ENCODE results near the gene ZNF275.

ZNF275 gene

GRCh38 chrX:153352858-153353257, 18.9 kb downstream of the ZNF275 start:
- no peak for DNase-seq
- intact Hi-C loops (cut with DNase I): no loop called here

- no peak for DNase-seq
- intact Hi-C loops (cut with DNase I): no loop called here
Measured at GRCh38 chrX:153353416-153353815, 19.5 kb downstream of the ZNF275 start.

DNA sequence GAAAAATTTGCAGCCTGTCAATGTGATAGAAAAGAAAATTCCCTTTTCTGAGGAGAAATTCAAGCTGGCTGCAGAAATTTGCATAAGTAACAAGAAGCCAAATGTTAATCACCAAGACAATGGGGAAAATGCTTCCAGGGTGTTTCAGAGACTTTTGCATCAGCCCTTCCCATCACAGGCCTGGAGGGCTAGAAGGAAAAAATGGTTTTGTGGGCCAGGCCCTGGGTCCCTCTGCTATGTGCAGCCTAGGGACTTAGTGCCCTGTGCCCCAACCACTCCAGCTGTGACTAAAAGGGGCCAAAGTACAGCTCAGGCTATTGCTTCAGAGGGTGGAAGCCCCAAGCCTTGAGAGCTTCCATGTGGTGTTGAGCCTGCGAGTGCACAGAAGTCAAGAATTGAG, 23.9 kb downstream of the ZNF275 start:
- intact Hi-C loops (cut with DNase I): no loop called here
- no peak for DNase-seq

DNA sequence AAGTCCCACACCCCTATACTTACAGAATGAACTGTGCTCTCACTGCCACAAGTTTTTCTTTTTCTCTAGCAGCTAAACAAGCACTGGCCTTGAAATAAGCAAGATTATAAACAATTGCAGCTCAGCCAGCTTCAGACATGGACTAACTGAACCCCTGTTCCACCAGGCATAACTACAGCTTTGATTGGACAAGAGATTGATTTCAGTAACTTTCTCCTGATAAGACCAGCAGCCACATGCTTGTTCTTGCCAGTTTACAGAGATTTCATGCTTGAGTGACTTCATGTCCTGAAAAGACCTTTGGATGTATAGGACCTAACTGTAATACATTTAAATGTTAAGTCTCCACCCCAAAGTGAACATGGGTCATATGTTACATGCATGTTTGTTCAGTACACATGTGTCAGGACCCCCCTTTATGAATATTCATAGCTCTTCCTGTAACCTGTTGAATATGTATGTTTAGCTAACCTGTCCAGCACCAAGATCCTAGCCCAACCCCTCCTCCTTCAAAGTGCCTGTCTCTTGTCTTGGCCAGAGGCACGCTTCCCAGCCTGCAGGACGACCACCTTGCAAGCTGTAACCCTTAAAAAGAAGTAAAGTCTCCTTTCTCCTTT, 27.9 kb downstream of the ZNF275 start:
- intact Hi-C loops (cut with DNase I): no loop called here
- no peak for DNase-seq

- no peak for DNase-seq
- intact Hi-C loops (cut with DNase I): no loop called here
Measured at GRCh38 chrX:153365670-153366069, 31.7 kb downstream of the ZNF275 start.

DNA sequence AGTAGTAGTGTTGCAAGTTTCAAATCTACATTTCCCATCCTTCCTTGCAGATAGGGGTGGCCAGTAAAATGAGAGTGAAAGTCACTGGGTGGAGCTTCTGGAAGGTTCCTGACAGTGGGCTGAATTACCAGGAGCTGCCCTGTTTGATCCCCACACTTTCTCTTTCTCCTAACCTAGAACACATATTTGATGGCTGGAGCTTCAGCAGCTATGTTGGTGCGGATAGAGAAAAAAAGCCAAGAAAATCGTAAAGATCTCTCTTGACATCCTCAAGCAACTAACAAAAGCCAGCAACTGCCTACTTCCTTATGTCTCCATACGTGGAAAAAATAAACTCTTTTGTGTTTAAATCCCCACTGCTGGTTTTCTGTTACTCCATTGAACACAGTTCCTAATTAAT, 32.2 kb downstream of the ZNF275 start:
- no peak for DNase-seq
- intact Hi-C loops (cut with DNase I): no loop called here

GRCh38 chrX:153366878-153367538, 33.1 kb downstream of the ZNF275 start:
- DNase-seq: no peak
- intact Hi-C loops (cut with DNase I): no loop called here

DNA sequence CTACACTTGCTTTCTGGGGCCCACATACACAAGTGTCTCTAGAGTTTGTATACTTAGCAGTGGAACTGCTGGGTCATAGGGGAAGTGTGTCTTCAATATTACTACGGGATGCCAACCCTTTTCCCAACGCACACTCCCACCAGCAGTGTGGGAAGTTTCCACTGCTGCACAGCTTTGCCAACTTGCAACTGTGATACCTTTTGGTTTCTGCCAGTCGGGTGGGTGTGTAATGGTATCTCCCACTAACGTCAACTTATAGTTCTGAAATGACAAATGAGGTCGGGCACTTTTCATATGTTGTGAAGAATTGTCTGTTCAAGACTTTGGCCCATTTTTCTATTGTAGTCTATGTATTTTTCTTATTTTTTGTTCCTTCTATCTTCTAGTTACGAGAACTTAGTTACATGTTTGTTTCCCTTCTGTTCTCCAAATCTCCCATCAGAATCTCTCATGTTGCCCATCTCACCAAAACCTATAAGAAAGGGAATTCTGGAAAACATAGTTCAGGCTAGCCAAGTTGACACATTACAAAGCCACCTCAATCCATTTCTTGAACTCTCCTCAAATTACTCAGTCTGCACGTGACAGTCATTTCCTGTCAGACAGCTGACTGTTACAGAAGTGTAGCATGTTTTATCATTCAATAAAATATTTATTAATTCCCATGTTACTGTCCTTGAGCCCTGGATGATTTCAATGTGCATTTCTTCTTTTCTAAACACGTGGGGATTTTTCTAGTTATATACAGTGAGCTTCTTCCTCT, 36.5 kb downstream of the ZNF275 start:
- intact Hi-C loops (cut with DNase I): no loop called here
- no peak for DNase-seq

DNA sequence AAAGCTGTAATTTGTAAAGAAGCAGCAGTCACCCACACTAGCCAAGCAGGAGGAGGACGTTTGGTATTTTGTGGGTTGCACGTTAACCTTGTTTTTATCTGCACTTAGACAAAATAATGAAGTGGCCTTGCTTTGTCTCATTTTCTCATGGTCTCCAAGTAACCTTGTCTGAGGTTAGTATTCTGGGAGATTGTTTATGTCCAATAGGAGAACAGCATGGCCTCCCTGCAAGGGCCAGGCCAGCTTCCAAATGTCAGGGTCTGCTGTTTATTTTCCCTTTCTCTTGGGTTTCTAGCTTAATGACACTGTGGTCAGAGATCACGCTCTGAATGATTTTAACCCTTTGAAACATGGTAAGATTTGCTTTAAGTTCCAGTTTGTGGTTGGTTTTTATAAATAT, 37.3 kb downstream of the ZNF275 start:
- DNase-seq: no peak
- intact Hi-C loops (cut with DNase I): no loop called here

DNA sequence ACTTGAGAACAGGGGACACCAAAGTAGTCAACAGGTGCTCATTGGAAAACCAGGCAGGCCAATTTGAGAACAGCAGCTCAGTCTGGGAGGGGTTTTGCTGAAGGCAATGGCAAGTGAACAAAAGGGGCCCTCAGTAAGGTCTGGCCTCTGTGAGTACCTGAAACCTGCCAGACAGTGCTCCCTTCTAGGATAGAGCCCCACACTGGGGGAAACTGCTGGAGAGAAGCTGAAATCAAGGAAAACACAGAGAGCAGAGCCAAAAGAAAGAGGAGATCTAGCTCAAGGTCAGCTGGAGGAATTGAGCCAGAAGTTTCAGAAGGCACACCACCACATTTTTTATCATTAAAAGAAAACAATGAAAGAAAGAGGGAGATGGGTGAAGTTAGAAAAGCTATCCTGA, 39.0 kb downstream of the ZNF275 start:
- no peak for DNase-seq
- intact Hi-C loops (cut with DNase I): no loop called here

DNA sequence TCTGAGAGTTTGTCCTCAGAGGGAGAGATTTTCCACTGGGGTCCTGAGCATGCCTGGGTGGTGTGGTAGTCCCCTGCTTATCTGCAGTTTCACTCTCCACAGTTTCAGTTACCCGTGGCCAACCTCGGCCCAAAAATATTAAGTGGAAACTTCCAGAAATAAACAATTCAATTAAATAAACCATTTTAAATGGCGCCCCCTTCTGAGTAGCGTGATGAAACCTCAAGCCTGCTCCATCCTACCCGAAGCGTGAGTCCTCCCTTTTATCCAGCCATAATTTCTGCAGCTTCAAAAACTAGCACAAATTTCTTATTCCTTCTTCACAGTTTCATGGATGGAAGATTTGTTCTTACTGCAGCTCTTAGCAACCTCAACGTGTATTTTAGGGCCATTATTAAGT, 40.5 kb downstream of the ZNF275 start:
- no peak for DNase-seq

DNA sequence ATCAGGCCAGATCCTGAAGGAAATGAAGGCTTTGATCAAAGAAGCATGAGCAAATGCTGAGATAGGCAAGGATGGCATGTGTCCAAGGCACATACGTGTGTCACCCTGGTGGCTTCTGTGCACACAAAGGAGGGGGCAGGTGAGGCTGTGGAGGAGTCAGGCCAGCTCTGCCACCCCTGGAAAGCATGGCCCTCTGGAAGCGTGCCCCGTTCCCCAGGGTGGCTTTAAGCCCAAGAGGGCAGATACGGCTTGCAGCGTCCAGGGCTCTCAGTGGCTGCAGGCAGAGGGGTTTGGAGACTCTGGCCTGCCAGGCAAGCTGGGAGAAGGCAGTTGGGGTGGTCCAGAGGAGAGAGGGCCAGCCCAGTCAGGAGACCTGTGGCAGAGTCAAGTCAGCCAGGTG, 41.6 kb downstream of the ZNF275 start:
- intact Hi-C loops (cut with DNase I): no loop called here
- DNase-seq: peak in 1 of 10 donors; percentile 70

More for the DNA sequence above, 40.5 kb downstream of the ZNF275 start:
- intact Hi-C loops (cut with DNase I): no loop called here

DNA sequence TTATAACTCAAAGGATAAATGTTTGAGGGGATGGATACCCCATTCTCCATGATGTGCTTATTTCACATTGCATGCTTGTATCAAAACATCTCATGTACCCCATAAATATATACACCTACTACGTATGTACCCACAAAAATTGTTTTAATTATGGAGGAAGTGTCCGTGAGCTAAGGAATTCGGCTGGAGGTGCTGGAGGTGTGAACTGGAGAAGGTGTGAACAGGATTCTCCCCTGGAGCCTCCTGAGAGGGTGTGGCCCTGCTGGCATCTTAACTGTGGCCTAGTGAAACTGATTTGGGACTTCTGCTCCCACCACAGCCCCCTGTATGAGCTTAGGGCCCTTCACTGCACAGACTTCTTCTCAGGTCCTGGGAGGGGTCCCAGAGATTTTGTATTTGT, 43.8 kb downstream of the ZNF275 start:
- intact Hi-C loops (cut with DNase I): no loop called here

DNA sequence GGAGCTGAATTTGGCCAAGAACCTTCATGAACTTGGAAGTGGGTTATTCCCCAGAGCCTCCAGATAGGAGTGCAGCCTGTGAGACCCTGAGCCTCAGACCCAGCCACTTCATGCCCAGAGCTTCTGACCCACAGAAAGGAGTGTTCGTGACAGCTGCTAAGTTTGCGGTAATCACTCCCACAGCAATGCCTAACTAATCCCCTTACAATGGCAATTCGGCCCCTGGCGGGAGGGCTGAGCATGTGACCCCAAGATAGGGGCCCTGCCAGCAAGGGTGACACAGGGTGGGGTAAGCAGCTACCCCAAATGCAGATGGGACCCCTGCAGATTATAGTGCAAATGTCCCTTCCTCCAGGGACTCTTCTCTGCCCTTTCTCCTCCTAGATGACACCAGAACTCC, 44.7 kb downstream of the ZNF275 start:
- peak in 1 of 10 donors; percentile 70 for DNase-seq
- intact Hi-C loops (cut with DNase I): no loop called here

More for the DNA sequence above, 43.8 kb downstream of the ZNF275 start:
- no peak for DNase-seq

DNA sequence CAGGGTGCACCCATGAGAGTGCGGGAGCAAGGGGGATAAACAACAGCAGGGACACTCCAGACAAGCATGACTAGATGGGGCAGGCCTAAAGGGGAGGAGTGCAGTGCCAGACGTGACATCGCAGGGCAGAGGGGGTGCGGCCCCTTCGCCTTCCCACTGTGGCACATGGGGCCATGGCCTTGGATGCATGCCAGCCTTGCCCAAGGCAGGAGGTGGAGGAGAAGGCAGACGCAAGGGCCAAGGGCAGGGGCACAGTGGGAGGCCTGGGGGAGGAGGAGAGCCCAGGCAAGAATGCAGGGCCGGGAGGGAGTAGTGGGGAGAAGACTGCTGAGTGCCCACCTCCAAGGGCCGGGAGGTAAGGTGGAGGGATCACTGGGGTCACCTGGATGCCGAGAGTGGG, 45.6 kb downstream of the ZNF275 start:
- intact Hi-C loops (cut with DNase I): no loop called here
- peak in 1 of 10 donors; percentile 78 for DNase-seq

DNA sequence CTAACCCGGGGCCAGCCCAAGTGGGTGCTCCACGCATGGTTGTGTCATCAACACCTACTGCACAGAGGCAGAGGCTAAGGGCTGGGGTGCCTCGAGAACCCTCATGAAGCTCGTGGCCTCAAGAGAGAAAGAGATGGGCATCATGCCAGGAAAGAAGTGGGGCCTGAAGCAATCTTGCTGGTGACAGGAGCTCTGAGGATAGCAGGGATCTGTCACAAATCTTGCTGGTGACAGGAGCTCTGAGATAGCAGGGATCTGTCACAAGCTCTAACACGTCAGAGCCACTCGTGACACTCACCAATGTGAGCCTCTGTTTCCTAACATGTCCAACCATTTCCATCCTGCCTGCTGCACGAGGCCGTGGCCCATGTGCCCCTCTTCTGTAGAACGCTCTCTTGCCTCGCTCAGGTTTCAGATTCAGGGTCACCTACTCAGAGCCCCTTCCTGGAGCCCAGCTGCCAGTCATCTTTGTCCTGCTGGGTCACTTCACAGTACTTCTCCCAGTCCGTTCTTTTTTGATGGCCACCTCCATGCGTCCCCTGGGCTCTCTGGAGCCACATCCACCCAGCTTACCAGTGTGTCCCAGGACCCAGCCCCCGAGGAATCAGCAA, 46.1 kb downstream of the ZNF275 start:
- DNase-seq: peak in 1 of 10 donors; percentile 73
- intact Hi-C loops (cut with DNase I): no loop called here

- intact Hi-C loops (cut with DNase I): no loop called here
- DNase-seq: peak in 1 of 10 donors; percentile 69
Measured at GRCh38 chrX:153380691-153381090, 46.7 kb downstream of the ZNF275 start.

DNA sequence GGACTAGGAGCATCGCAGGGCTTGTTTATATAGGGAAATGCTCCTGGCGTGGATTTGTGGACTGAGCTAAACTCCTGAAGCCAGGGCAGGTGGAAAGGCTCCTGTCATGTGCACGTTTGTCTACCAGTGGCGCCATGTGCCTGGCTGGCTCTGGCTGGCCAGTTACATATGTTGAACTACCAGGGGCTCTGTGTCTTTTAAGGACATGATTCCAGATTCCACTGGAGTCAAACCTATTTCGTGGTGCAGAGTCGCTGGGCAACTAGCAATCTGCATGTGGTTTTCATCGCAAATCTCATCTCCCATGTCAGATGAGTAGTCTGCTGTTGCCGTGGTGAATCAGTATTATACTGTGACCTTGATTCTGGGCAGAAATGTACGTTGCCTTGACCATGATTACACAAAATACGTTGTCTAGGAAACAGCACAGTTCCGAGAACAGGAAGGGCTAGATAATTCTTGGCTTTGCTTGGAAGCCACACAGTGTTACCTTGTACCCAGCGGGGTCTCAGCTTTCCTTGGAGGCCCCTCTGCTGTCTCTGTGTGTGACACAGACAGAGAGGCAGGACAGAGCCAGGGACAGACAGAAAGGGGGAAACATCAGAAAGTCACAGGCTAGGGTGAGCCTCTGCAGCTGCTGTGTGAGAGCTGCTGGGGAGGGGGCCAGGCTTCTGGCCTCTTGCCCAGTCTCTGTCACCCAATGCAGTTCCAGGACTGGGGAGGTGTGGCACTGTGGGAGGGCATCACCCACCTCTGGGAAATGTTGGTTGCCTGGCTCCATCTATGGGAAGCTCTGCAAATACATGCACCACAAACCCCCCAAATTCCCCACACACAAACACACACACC, 48.0 kb downstream of the ZNF275 start:
- intact Hi-C loops (cut with DNase I): no loop called here
- DNase-seq: peak in 5 of 10 donors; percentile 7 to 88 (median 28)

DNA sequence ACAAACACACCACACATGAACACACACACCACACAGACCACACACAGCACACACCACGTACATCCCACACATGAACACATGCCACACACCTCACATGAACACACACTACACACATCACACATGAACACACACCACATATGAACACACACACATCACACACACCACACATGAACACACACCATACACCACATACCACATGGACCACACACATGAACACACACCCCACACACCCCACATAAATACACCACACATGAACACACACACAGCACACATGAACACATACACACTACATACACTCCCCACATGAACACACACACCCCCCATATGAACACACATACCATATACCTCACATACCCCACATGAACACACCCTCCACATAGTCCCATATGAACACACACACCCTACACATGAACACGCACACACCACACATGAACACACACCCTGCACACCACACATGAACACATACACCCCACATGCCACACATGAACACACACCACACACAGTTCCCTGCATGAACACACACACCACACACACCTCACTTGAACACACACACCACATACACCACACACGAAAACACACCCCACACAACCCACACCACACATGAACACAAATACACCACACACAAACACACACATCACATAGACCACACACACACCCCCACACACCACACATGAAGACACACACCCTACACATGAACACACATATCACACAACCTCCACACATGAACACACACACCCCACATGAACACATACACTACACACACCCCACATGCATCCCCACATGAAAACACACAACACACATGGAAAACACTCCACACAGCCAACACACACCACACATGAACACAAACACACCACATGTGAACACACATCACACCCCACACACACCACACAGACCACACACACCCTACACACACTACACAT, 48.9 kb downstream of the ZNF275 start:
- DNase-seq: no peak
- intact Hi-C loops (cut with DNase I): no loop called here

Measured in posterior cingulate gyrus (tissue), 11 donors.